Panc1 (cell line): ENCODE results near the gene FAM83C. TPM values are rescaled to one million over a fixed set of nuclear protein-coding genes. Genes with fewer than 3 reads are reported as not detected.

Source experiments
- ATAC-seq: fragments of 200-7000 bp; cut with Tn5 transposase; 2 replicates; pipeline ENCODE4 v1.9.1; 2020; ENCODE audit warnings: mild to moderate bottlenecking, moderate library complexity
- BruUV-seq: library from RNA; stranded (reverse); fragments of 400-500 nt; replicated peaks from 2 replicates; lab custom pipeline; 2021; lab: Mats Ljungman, UMichigan
- CTCF ChIA-PET: fragments of 300-600 bp; sonication (Branson Sonifier 250); formaldehyde crosslinking; loops from one replicate; lab custom pipeline; 2022; ENCODE audit warnings: antibody characterized with exemption; lab: Charles Lee
- POLR2A ChIA-PET: fragments of 300-600 bp; sonication (Branson Sonifier 250); formaldehyde crosslinking; loops from one replicate; lab custom pipeline; 2022; ENCODE audit warnings: antibody characterized with exemption; lab: Charles Lee
- DNase-seq: peaks from one replicate; pipeline ENCODE4 v3.0.0-alpha.2; 2010; ENCODE audit warnings: low read depth, low spot score
- H3K27ac ChIP-seq: 2 replicates; pipeline ENCODE4 v1.5.1; 2011; ENCODE audit warnings: mild to moderate bottlenecking, low read length, inconsistent platforms
- H3K27me3 ChIP-seq: fragments of 200-500 bp; sonication (Bioruptor generic); 2 replicates; pipeline ENCODE4 v1.6.0; 2014; ENCODE audit warnings: low read length, inconsistent platforms; ENCODE audit not compliant: control insufficient read depth, insufficient read depth
- H3K36me3 ChIP-seq: fragments of 200-500 bp; sonication (Bioruptor generic); 2 replicates; pipeline ENCODE4 v1.5.1; 2014; ENCODE audit warnings: inconsistent platforms, mild to moderate bottlenecking, low read length, moderate library complexity; ENCODE audit not compliant: control insufficient read depth, insufficient read depth
- H3K4me1 ChIP-seq: 2 replicates; pipeline ENCODE4 v1.5.1; 2011; ENCODE audit warnings: inconsistent platforms, mild to moderate bottlenecking, low read length, moderate library complexity; ENCODE audit not compliant: control insufficient read depth, insufficient read depth
- H3K4me3 ChIP-seq, 2 experiments: 2 replicates each; pipeline ENCODE4 v1.5.1; 2011 to 2012; ENCODE audit warnings: low read depth in 2 of 2, low read length in 2 of 2, mild to moderate bottlenecking in 2 of 2, inconsistent platforms in 1 of 2, moderate library complexity in 1 of 2
- H3K9me3 ChIP-seq: fragments of 200-500 bp; sonication (Bioruptor generic); 2 replicates; pipeline ENCODE4 v1.5.1; 2014; ENCODE audit warnings: low read depth, mild to moderate bottlenecking, inconsistent platforms, low read length, moderate library complexity; ENCODE audit not compliant: control insufficient read depth, insufficient read depth
- CTCF ChIP-seq: fragments of 450-650 bp; IDR thresholded peaks from 2 replicates; pipeline ENCODE4 v1.5.1; 2017; ENCODE audit warnings: mild to moderate bottlenecking
- POLR2AphosphoS5 ChIP-seq: IDR thresholded peaks from 2 replicates; pipeline ENCODE4 v1.6.1; 2012; ENCODE audit warnings: mild to moderate bottlenecking, low read depth, low read length, moderate library complexity
- SIN3A ChIP-seq: IDR thresholded peaks from 2 replicates; pipeline ENCODE4 v1.6.1; 2012; ENCODE audit warnings: low read depth, mild to moderate bottlenecking, low read length, moderate library complexity, borderline replicate concordance; ENCODE audit not compliant: insufficient read depth
- TCF7L2 ChIP-seq: IDR thresholded peaks from 2 replicates; pipeline ENCODE4 v1.6.1; 2011; ENCODE audit warnings: mild to moderate bottlenecking, low read depth, low read length, inconsistent platforms
- in situ Hi-C: cut with HindIII; loops from 2 replicates; pipeline ENCODE4 v1.10.0; 2016; ENCODE audit warnings: low sequenced_read_pairs, low pct_unique_long_range_greater_than_20kb
- intact Hi-C: fragments of 100-400 bp; cut with micrococcal nuclease; formaldehyde crosslinking; loops from one replicate; pipeline ENCODE4 v1.10.0; 2022; ENCODE audit not compliant: unreplicated experiment
- total RNA-seq: library from RNA; stranded (reverse); gene quantifications from one replicate; pipeline ENCODE4 v1.2.1, GENCODE V29; 2021; ENCODE audit not compliant: unreplicated experiment
- TF ChIP-seq, protein P1 (sequence below), 2 experiments: IDR thresholded peaks; 2 replicates each; pipeline ENCODE4 v1.6.1; 2011 to 2012; ENCODE audit warnings: low read depth in 2 of 2, control low read depth in 1 of 2, low read length in 1 of 2, mild to moderate bottlenecking in 1 of 2, moderate library complexity in 1 of 2; ENCODE audit not compliant: insufficient read depth in 1 of 2

The FAM83C gene
- total RNA-seq, 1 experiment from 2014 or later, result not detected

- in situ Hi-C loops (no loop called here), intact Hi-C loops (no loop called here)
- H3K4me3 ChIP-seq, result no peak overlapping the region
- ChIA-PET CTCF (no interaction called here), POLR2A (no interaction called here)
- TF ChIP-seq CTCF (no peak), TCF7L2 (no peak), SIN3A (no peak), POLR2AphosphoS5 (no peak)
- TF ChIP-seq, protein P1, sequence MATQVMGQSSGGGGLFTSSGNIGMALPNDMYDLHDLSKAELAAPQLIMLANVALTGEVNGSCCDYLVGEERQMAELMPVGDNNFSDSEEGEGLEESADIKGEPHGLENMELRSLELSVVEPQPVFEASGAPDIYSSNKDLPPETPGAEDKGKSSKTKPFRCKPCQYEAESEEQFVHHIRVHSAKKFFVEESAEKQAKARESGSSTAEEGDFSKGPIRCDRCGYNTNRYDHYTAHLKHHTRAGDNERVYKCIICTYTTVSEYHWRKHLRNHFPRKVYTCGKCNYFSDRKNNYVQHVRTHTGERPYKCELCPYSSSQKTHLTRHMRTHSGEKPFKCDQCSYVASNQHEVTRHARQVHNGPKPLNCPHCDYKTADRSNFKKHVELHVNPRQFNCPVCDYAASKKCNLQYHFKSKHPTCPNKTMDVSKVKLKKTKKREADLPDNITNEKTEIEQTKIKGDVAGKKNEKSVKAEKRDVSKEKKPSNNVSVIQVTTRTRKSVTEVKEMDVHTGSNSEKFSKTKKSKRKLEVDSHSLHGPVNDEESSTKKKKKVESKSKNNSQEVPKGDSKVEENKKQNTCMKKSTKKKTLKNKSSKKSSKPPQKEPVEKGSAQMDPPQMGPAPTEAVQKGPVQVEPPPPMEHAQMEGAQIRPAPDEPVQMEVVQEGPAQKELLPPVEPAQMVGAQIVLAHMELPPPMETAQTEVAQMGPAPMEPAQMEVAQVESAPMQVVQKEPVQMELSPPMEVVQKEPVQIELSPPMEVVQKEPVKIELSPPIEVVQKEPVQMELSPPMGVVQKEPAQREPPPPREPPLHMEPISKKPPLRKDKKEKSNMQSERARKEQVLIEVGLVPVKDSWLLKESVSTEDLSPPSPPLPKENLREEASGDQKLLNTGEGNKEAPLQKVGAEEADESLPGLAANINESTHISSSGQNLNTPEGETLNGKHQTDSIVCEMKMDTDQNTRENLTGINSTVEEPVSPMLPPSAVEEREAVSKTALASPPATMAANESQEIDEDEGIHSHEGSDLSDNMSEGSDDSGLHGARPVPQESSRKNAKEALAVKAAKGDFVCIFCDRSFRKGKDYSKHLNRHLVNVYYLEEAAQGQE (IDR thresholded peaks at IDR 0.05; ENCODE audit: insufficient read depth in 1 of 2, low read depth in 2 of 2, low read length in 1 of 2), result no peak
- H3K36me3 ChIP-seq, result no peaks in the 10 kb centered on the region
- no peak overlapping the region for H3K27ac ChIP-seq
- BruUV-seq, result no TSS peak
- H3K27me3 ChIP-seq, result no peaks in the 10 kb centered on the region
- H3K9me3 ChIP-seq, result no peaks in the 10 kb centered on the region
- H3K4me1 ChIP-seq, result peaks cover 3% of the 10 kb centered on the region
- no peak for ATAC-seq
- no peak for DNase-seq
Observed at GRCh38 chr20:35271073-35271882, 20.9 kb downstream of the FAM83C start.

GRCh38 chr20:35270021-35270902 lies 22.0 kb downstream of the FAM83C start:
- H3K4me1 ChIP-seq, result no peaks in the 10 kb centered on the region
- ChIA-PET POLR2A (interaction anchor here (0.6 kb wide), 1 partner anchor 187 kb away, joined by 13 read pairs; no protein-coding TSS in a partner anchor), CTCF (interaction anchor here (1.4 kb wide), 1 partner anchor 125 kb away, joined by 5 read pairs; no protein-coding TSS in a partner anchor)
- H3K36me3 ChIP-seq, result no peaks in the 10 kb centered on the region
- DNase-seq, result no peak
- ATAC-seq, result no peak
- in situ Hi-C loops (no loop called here), intact Hi-C loops (no loop called here)
- no peak overlapping the region for H3K27ac ChIP-seq
- BruUV-seq, result no TSS peak
- H3K4me3 ChIP-seq, result no peak overlapping the region
- no peaks in the 10 kb centered on the region for H3K9me3 ChIP-seq
- TF ChIP-seq CTCF (no peak), TCF7L2 (no peak), SIN3A (no peak), POLR2AphosphoS5 (no peak)
- TF ChIP-seq, protein P1 (IDR thresholded peaks at IDR 0.05; ENCODE audit: insufficient read depth in 1 of 2, low read depth in 2 of 2, low read length in 1 of 2), result no peak
- no peaks in the 10 kb centered on the region for H3K27me3 ChIP-seq
